Measurements from ENCODE around the gene FAM98A. TPM values are rescaled to one million over a fixed set of nuclear protein-coding genes. Genes with fewer than 3 reads are reported as not detected.
A peak's percentile ranks its signal among the peaks of the same experiment; 100 is the strongest.

The FAM98A gene
- total and polyA plus RNA-seq, 2 of the 4 experiments (the other 2 are of a cell fraction): 113 to 131 TPM

- H3K23ac ChIP-seq (ENCODE audit: low read depth, low read length): no peak overlapping the region
- H3K9me1 ChIP-seq (ENCODE audit: insufficient read depth, low read length): peaks cover 4% of the 10 kb centered on the region; the same call in 1 of the 2 replicates
- BruUV-seq (replicated peaks): no TSS peak
- CTCF ChIA-PET: no interaction called here
- in situ Hi-C loops (cut with MboI; ENCODE audit: low sequenced_read_pairs): no loop called here
- H3K79me1 ChIP-seq (ENCODE audit: low read depth in 1 of 2, low read length in 2 of 2): no peaks in the 10 kb centered on the region
- no peak overlapping the region for H3K4me3 ChIP-seq (ENCODE audit: insufficient read depth, low read depth, low read length)
- intact Hi-C loops (cut with micrococcal nuclease): no loop called here
- H3K18ac ChIP-seq (ENCODE audit: low read depth, low read length): no peak overlapping the region
- H3K27me3 ChIP-seq (ENCODE audit: control insufficient read depth, insufficient read depth, low read length): no peaks in the 10 kb centered on the region
- H2AK9ac ChIP-seq (replicated peaks; ENCODE audit: low read depth, low read length, poor library complexity): no peak overlapping the region
- H3K4ac ChIP-seq (ENCODE audit: low read depth, low read length): no peak overlapping the region
- no peak overlapping the region for H2BK5ac ChIP-seq (ENCODE audit: low read depth, low read length, poor library complexity, severe bottlenecking)
- no peak overlapping the region for H3K9ac ChIP-seq (ENCODE audit: low read depth, low read length)
- WGBS, 2 experiments (ENCODE audit: extremely low coverage in 2 of 2, insufficient read length in 1 of 2): no CpG with 5 or more reads among the region's 4 CpGs
- H3K14ac ChIP-seq (replicated peaks; ENCODE audit: low read depth, low read length): no peak overlapping the region
- H3K4me2 ChIP-seq (ENCODE audit: low read depth, low read length): no peak overlapping the region
- no peaks in the 10 kb centered on the region for H3K36me3 ChIP-seq (ENCODE audit: control insufficient read depth, insufficient read depth, low read length)
- POLR2A ChIA-PET (ENCODE audit: unreplicated experiment): no interaction called here
- DNase-seq: no peak
- H2BK120ac ChIP-seq (ENCODE audit: low read depth, low read length): no peak overlapping the region
- H3K56ac ChIP-seq (ENCODE audit: extremely low read depth, insufficient read depth, low read length): no peak overlapping the region
- no peaks in the 10 kb centered on the region for H4K20me1 ChIP-seq (ENCODE audit: insufficient read depth, low read length)
- no peaks in the 10 kb centered on the region for H3K9me3 ChIP-seq (ENCODE audit: control insufficient read depth, insufficient read depth, low read length)
- no peak overlapping the region for H2BK20ac ChIP-seq (ENCODE audit: low read depth, low read length)
- ATAC-seq (ENCODE audit: low read depth): peak; percentile 77
- H3K4me1 ChIP-seq (ENCODE audit: control insufficient read depth, insufficient read depth, low read length): peaks cover 3% of the 10 kb centered on the region; the same call in 1 of the 2 replicates
- TF ChIP-seq CEBPB (IDR thresholded peaks at IDR 0.05; ENCODE audit: low read depth, low read length) (no peak), ELK1 (IDR thresholded peaks at IDR 0.05; ENCODE audit: borderline replicate concordance, low read depth, low read length) (no peak), BHLHE40 (IDR thresholded peaks at IDR 0.05; ENCODE audit: low read depth, low read length) (no peak), SMC3 (IDR thresholded peaks at IDR 0.05; ENCODE audit: low read depth, low read length) (no peak), RCOR1 (IDR thresholded peaks at IDR 0.05; ENCODE audit: insufficient replicate concordance, low read length) (no peak), RFX5 (IDR thresholded peaks at IDR 0.05; ENCODE audit: low read depth, low read length) (no peak), NFE2L2 (IDR thresholded peaks at IDR 0.05; ENCODE audit: low read depth, low read length) (no peak), CHD1 (IDR thresholded peaks at IDR 0.05; ENCODE audit: low read depth, low read length) (no peak), USF2 (IDR thresholded peaks at IDR 0.05; ENCODE audit: low read depth, low read length) (no peak), MAZ (IDR thresholded peaks at IDR 0.05; ENCODE audit: borderline replicate concordance, low read depth, low read length) (no peak), POLR2A (IDR thresholded peaks at IDR 0.05; ENCODE audit: low read depth, low read length) (no peak), RAD21 (IDR thresholded peaks at IDR 0.05; ENCODE audit: low read length) (no peak)
- TF ChIP-seq, protein P1, sequence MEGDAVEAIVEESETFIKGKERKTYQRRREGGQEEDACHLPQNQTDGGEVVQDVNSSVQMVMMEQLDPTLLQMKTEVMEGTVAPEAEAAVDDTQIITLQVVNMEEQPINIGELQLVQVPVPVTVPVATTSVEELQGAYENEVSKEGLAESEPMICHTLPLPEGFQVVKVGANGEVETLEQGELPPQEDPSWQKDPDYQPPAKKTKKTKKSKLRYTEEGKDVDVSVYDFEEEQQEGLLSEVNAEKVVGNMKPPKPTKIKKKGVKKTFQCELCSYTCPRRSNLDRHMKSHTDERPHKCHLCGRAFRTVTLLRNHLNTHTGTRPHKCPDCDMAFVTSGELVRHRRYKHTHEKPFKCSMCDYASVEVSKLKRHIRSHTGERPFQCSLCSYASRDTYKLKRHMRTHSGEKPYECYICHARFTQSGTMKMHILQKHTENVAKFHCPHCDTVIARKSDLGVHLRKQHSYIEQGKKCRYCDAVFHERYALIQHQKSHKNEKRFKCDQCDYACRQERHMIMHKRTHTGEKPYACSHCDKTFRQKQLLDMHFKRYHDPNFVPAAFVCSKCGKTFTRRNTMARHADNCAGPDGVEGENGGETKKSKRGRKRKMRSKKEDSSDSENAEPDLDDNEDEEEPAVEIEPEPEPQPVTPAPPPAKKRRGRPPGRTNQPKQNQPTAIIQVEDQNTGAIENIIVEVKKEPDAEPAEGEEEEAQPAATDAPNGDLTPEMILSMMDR (conservative IDR thresholded peaks at IDR 0.05; ENCODE audit: low read depth, low read length): no peak
- no peak overlapping the region for H2AK5ac ChIP-seq (ENCODE audit: low read depth, low read length)
- no peak overlapping the region for H2BK15ac ChIP-seq (ENCODE audit: low read depth, low read length)
- no peak overlapping the region for H2AFZ ChIP-seq (replicated peaks; ENCODE audit: low read length, poor library complexity)
- H4K91ac ChIP-seq (ENCODE audit: insufficient read depth, low read depth, low read length): no peak overlapping the region
- no peak overlapping the region for H4K5ac ChIP-seq (ENCODE audit: low read depth, low read length)
- H4K8ac ChIP-seq (ENCODE audit: low read depth in 2 of 2, low read length in 2 of 2): no peak overlapping the region
- H3K27ac ChIP-seq (ENCODE audit: insufficient read depth, low read length): no peak overlapping the region
- dilution Hi-C loops (cut with HindIII; ENCODE audit: low sequenced_read_pairs, unreplicated experiment): no loop called here
Measured at GRCh38 chr2:33606100-33606499, 7.0 kb upstream of the FAM98A start.

Measured in IMR-90 (cell line).